NCI-H2196 (cell line): ENCODE measurements around the gene TAS2R46.
"Not testable (repeated sequence)": the region's sequence is repeated elsewhere in the genome, so short reads cannot be mapped to it uniquely, and the experiment has no call there.

ENCODE experiments used
- DNase-seq: peaks from one replicate; lab custom pipeline; 2025; ENCODE audit not compliant: unreplicated experiment; lab: John Stamatoyannopoulos, UW

The TAS2R46 gene

DNA sequence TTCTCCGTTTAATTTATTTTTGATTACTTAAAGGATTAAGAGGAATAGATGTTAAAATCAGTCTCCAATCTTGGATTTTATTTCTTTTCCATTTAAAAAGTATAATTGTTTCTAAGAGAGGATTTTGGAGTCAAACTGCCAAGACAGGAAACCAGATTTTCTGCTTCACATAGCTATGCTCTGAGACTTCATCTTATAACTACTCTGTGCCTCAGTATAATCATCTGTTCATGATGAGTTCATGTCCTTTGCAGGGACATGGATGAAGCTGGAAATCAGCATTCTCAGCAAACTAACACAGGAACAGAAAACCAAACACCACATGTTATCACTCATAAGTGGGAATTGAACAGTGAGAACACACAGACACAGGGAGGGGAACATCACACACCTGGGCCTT, 21.9 kb downstream of the TAS2R46 start:
- no peak for DNase-seq

DNA sequence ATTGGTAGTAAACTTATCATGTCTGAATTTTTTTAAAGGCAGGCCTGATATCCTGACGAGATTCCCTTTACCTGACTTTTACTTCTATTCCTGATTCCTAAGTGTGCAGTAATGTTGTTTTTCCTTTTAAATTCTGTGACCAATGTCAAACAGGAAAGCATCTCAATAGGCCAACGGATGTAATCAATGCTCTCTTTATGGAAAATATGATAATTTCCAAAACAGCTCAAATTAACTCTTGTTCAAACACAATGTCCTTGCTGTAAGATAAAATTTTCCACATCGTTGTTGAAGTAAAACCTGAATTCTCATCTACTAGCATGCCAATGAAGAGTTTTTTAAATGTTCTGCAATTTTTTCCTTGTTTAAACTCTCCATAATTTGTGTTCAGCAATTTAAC, 22.9 kb downstream of the TAS2R46 start:
- no peak for DNase-seq

DNA sequence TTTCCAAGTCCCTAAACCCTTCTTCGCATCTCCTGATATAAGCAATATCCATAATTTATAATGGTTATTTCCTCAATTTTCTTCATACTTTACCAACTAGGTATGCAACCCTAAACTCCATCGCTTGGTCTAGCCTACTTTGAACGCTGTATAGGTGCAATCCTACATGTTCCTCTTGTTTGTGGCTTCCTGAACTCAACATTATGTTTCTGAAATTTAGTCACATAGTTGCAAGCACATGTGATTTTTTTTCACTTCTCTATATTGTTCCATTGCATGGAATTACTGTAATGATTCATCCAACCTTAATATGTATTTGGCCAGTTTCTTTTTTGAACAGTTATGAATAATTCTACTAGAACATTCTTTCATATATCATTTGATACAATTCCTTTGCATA, 28.1 kb downstream of the TAS2R46 start:
- DNase-seq = not testable (repeated sequence)

DNA sequence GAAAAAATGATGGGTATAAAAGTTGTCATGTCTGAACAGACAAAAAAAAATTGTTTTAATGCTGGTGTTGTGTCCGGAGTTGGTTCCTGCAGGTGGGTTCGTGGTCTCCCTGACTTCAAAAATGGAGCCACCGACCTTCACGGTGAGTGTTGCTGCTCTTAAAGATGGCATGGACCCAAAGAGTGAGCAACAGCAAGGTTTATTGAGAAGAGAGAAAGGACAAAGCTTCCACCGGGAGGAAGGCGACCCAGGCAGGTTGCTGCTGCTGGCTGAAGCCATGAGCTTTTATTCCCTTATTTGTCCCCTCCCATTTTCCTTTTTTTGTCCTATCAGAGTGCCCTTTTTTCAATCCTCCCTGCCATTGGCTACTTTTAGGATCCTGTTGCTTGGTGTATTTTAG, 30.8 kb downstream of the TAS2R46 start, which contains the start of gene TAS2R31:
TAS2R31 (minus strand) TSS at position 101 of the 400 bp plus-strand sequence; CDS start at position 29, 72 bp downstream.
- no peak for DNase-seq

DNA sequence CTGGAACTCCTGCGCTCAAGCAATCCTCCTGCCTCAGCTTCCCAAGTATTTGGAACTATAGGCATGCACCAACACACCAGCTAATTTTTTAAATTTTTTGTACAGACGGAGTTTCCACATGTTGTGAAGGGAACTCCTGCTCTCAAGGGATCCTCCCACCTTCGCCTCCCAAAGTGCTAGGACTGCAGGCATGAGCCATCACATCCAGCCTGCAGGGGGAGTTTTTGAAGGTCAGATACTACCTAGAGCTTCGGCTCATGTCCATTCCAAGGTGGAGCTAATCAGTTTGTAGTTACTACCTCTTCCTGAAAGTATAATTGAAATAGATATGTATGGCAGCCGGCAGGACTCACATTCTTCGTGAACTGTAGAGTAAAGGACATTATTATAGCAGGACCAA, 36.0 kb downstream of the TAS2R46 start:
- no peak for DNase-seq

DNA sequence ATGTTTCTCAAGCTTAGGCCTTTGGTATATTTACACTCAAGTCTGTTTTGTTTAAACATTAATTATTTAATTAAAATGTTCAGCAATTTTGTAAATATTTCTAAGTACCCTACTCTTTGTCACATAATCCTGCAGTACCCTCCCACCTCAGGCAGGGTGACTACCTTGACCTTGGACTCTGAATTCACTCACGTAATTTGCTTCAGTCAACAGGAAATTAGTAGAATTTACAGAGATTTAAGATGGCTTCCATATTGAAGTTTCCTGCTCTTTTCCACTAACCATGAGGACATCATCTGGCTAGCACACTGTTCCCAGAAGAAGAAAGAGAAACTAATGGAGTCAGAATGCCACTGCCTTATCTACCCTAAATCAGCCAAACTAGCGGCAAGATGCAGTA, 38.7 kb downstream of the TAS2R46 start:
- DNase-seq = no peak

DNA sequence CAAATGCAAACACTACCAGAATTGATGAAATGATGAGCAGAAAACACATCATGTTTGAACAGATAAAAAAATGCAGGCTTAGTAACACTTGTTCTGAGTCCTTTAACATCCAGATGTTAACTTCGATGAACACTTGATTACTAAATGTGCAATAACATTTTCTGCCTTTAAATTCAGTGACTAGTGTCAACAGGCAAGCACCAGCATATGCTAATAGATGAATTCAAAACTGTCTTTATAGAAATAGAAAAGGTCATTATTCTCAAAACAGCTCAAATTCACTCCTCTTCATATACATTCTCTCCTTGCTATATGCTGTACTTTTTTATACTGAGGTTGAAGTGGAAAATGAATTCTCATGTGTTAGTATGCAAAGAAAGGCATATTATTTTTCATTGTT, 39.6 kb downstream of the TAS2R46 start, which contains the start of gene TAS2R19:
TAS2R19 (minus strand) TSS at position 101 of the 400 bp plus-strand sequence; CDS start at position 52, 49 bp downstream.
- no peak for DNase-seq

DNA sequence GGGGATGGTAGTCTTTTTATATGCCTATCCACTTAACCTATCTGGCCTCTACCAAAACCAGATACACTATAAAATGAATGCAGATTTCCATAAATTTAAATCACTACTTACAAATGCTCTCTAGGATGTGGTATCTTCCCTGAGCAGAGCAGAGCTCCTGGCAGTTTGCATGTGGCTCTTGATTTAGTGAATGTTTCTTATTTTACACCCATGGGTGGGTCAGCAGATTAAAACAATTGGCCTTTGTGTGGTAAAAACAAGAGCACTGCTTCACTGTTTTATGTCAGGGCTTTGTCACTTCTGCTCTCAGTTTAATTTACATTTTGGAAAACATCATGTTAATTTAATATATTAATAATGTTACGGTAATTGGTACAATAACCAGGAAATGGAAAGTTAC, 45.2 kb downstream of the TAS2R46 start:
- DNase-seq = no peak

DNA sequence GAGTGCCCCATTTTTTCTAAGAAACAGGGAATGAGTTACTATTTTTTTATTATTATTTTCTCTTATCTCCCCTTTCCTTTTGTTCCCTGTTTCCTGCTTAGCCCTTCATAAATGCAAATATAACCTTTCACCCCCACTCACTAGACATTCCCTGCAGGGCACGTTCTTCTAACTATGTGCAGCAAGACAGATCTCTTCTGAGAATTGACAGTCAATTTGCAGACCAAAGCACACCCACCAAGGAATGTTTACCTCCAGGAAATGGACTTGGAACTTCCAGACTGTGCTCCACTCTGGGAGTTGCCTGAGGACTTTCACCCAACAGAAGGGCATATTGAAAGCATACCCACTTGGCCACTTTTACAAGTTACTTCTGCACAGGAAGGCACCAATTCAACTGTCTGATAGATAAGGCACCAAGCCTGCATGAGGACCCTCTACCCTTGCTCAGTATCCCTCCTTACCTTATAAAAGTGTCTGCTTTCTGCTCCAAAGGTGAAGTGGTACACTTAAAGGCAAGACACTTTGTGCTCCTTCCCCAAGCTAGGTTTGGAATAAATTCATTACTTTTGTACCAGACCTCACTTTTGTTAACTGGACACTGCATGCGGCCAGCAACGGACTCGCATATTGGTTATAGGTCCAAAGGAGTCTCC, 46.2 kb downstream of the TAS2R46 start:
- no peak for DNase-seq

DNA sequence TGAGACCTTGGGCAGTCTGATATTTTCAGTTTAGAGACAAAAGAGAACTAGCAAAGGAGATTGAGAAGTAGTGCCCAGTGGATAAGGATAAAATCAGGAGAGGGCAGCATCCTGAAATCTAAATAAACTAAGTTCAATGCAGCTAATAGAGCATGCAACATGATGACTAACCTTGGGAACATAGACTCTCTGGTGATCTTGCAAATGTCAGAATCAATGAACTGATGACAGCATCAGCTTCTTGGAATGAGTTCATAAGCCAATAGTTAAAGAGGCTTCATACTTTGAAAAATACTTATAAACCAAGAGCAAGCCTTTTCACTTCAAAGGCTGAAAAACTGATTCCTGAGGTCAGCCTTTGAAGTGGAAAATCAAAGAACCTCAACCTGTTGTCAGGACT, 47.9 kb downstream of the TAS2R46 start:
- DNase-seq = no peak
